Measurements from ENCODE around the gene CFAP46.

- TF ChIP-seq CTCF (conservative IDR thresholded peaks at IDR 0.05; ENCODE audit: low read depth in 2 of 2) (no peak), POLR2AphosphoS5 (IDR thresholded peaks at IDR 0.05; ENCODE audit: low read depth) (no peak), STAT1 (IDR thresholded peaks at IDR 0.05; ENCODE audit: unreplicated experiment) (no peak), CREB1 (CRISPR knock-in tag; IDR thresholded peaks at IDR 0.05; ENCODE audit: low read depth) (no peak), EZH2 (IDR thresholded peaks at IDR 0.05; ENCODE audit: low read depth, unreplicated experiment) (no peak)
Measured at GRCh38 chr10:132941640-132942051, 724 bp downstream of the CFAP46 start.
